GM21528 (cell line): ENCODE measurements around the gene PSMB5.

Source experiments
- ATAC-seq: cut with Tn5 transposase; IDR thresholded peaks from one replicate; pipeline ENCODE4 v1.9.1; 2021; ENCODE audit warnings: mild to moderate bottlenecking, moderate library complexity; ENCODE audit not compliant: unreplicated experiment, low FRiP score

Gene PSMB5

GRCh38 chr14:22977684-22978486, 56.8 kb downstream of the PSMB5 start:
- ATAC-seq: no peak

- no peak for ATAC-seq
Observed at GRCh38 chr14:22977434-22977683, 57.3 kb downstream of the PSMB5 start.

GRCh38 chr14:22976620-22977433, 57.9 kb downstream of the PSMB5 start:
- no peak for ATAC-seq
